Forelimb muscle (tissue), 1 donor: ENCODE results near the gene CHAF1A. TPM values are rescaled to one million over a fixed set of nuclear protein-coding genes. Genes with fewer than 3 reads are reported as not detected.

Experiments
- DNase-seq: peaks from one replicate; pipeline ENCODE4 v3.0.0-alpha.2; 2013; ENCODE audit warnings: low read depth
- polyA plus RNA-seq: library from polyadenylated mRNA; unstranded; fragments of 120-200 nt; gene quantifications from one replicate; pipeline ENCODE4 v1.2.1, GENCODE V29; 2013; ENCODE audit not compliant: insufficient read length

CHAF1A gene
- polyA plus RNA-seq, 1 donor: 11.1 TPM

- peak; percentile 38 for DNase-seq
Observed at GRCh38 chr19:4456476-4456842, 54.0 kb downstream of the CHAF1A start.

GRCh38 chr19:4456843-4457653 is 54.6 kb downstream of the CHAF1A start:
- DNase-seq: no peak

- peak; percentile 84 for DNase-seq
Observed at GRCh38 chr19:4457654-4458395, 55.4 kb downstream of the CHAF1A start, which contains the start of gene UBXN6. TSS of gene UBXN6 (minus strand) at chr19:4457794. CDS start at chr19:4457697, 97 bp downstream.

GRCh38 chr19:4464815-4465581 is 62.6 kb downstream of the CHAF1A start:
- DNase-seq: no peak

GRCh38 chr19:4467835-4468234 is 65.4 kb downstream of the CHAF1A start:
- no peak for DNase-seq

GRCh38 chr19:4471403-4472173 is 69.1 kb downstream of the CHAF1A start:
- DNase-seq: peak; percentile 100

- no peak for DNase-seq
Observed at GRCh38 chr19:4472174-4472974, 69.9 kb downstream of the CHAF1A start, which contains the start of gene HDGFL2. TSS of gene HDGFL2 (plus strand) at chr19:4472297. CDS start at chr19:4472351, 54 bp downstream.

- no peak for DNase-seq
Observed at GRCh38 chr19:4473011-4473762, 70.7 kb downstream of the CHAF1A start.

GRCh38 chr19:4473763-4474513 is 71.5 kb downstream of the CHAF1A start:
- no peak for DNase-seq

GRCh38 chr19:4474514-4475022 is 72.1 kb downstream of the CHAF1A start:
- DNase-seq: peak; percentile 36

GRCh38 chr19:4477034-4477801 is 74.8 kb downstream of the CHAF1A start:
- DNase-seq: no peak

- DNase-seq: no peak
Observed at GRCh38 chr19:4482721-4483364, 80.4 kb downstream of the CHAF1A start.

GRCh38 chr19:4483385-4483784 is 80.9 kb downstream of the CHAF1A start:
- DNase-seq: no peak

GRCh38 chr19:4487572-4487971 is 85.1 kb downstream of the CHAF1A start:
- DNase-seq: no peak

- DNase-seq: no peak
Observed at GRCh38 chr19:4488496-4488895, 86.1 kb downstream of the CHAF1A start.

- no peak for DNase-seq
Observed at GRCh38 chr19:4491446-4491845, 89.0 kb downstream of the CHAF1A start.

- no peak for DNase-seq
Observed at GRCh38 chr19:4492337-4493103, 90.1 kb downstream of the CHAF1A start.
